Activated T-helper 1 cell treated with anti-CD3 and anti-CD28 coated beads, Interleukin-12 subunit alpha, Interleukin-12 subunit beta, Interleukin-2, Interleukin-4 antibody, amounts not matched to agents 30 ng/mL and 10 ng/mL and 1 ng/mL, durations not matched to agents 14 hours and 24 hours and 36 hours (primary cell): Measurements from ENCODE around the gene ZNF274. TPM values are rescaled to one million over a fixed set of nuclear protein-coding genes. Genes with fewer than 3 reads are reported as not detected.

ENCODE experiments used
- total RNA-seq: library from RNA; stranded (reverse); gene quantifications from 2 replicates; pipeline ENCODE4 v1.2.3, GENCODE V29; 2022

ZNF274 gene
- total RNA-seq, 1 donor from 2014 or later = 21.2 TPM

Other genes with a start within 250 kb of the ZNF274 start
- 0.70 and 3.6 TPM in 2 replicates for gene ZNF418, start 247.7 kb upstream of the ZNF274 start, total RNA-seq
- 2.5 and 3.4 TPM in 2 replicates for gene ZNF256, start 235.4 kb upstream of the ZNF274 start, total RNA-seq
- not detected in 2 replicates for gene C19orf18, start 208.5 kb upstream of the ZNF274 start, total RNA-seq
- gene ZNF606, start 180.2 kb upstream of the ZNF274 start, total RNA-seq = 6.3 and 6.4 TPM in 2 replicates
- gene ZSCAN1, start 149.0 kb upstream of the ZNF274 start, total RNA-seq = not detected in 2 replicates
- 0.05 and 0.16 TPM in 2 replicates for gene ZNF135, start 123.8 kb upstream of the ZNF274 start, total RNA-seq
- 2.0 and 2.3 TPM in 2 replicates for gene ZSCAN18, start 84.8 kb upstream of the ZNF274 start, total RNA-seq
- 1.6 and 1.9 TPM in 2 replicates for gene ZNF329, start 32.3 kb upstream of the ZNF274 start, total RNA-seq
- 51.8 and 56.1 TPM in 2 replicates for gene ZNF544, start 45.9 kb downstream of the ZNF274 start, total RNA-seq
- 4.0 and 4.4 TPM in 2 replicates for gene ZNF8, start 95.9 kb downstream of the ZNF274 start, total RNA-seq
- gene ERVK3-1, start 122.3 kb downstream of the ZNF274 start, total RNA-seq = 87.1 and 96.7 TPM in 2 replicates
- gene ZSCAN22, start 143.9 kb downstream of the ZNF274 start, total RNA-seq = 4.7 and 4.8 TPM in 2 replicates
- gene A1BG, start 170.4 kb downstream of the ZNF274 start, total RNA-seq = 7.1 and 7.7 TPM in 2 replicates
- 0.76 and 0.93 TPM in 2 replicates for gene ZNF497, start 179.7 kb downstream of the ZNF274 start, total RNA-seq
- 0.86 and 1.4 TPM in 2 replicates for gene ZNF837, start 198.0 kb downstream of the ZNF274 start, total RNA-seq
- gene RPS5, start 204.2 kb downstream of the ZNF274 start, total RNA-seq = 1,157 and 1,161 TPM in 2 replicates
- 0.65 and 1.6 TPM in 2 replicates for gene RNF225, start 212.6 kb downstream of the ZNF274 start, total RNA-seq
- 17.8 and 20.6 TPM in 2 replicates for gene ZNF584, start 225.6 kb downstream of the ZNF274 start, total RNA-seq